ENCODE data around the gene LRMDA.

LRMDA gene

GRCh38 chr10:75645704-75646103 lies 214.3 kb downstream of the LRMDA start:
- no peak overlapping the region for H3K4me3 ChIP-seq (ENCODE audit: low read depth, low read length)
- peaks cover 7% of the 10 kb centered on the region; the same call in 1 of the 2 replicates for H3K27me3 ChIP-seq (ENCODE audit: insufficient read depth, low read length)
- no peaks in the 10 kb centered on the region for H3K36me3 ChIP-seq (ENCODE audit: insufficient read depth, low read length)
- no peaks in the 10 kb centered on the region for H3K79me2 ChIP-seq (ENCODE audit: control insufficient read depth, insufficient read depth, low read length, unreplicated experiment)
- H3K27ac ChIP-seq (ENCODE audit: low read depth, low read length), result no peak overlapping the region
- H3K4me1 ChIP-seq (ENCODE audit: control insufficient read depth, insufficient read depth, low read length, unreplicated experiment), result no peaks in the 10 kb centered on the region
- no peak overlapping the region for H2AFZ ChIP-seq (ENCODE audit: low read length, unreplicated experiment)

- H2AFZ ChIP-seq (ENCODE audit: low read length, unreplicated experiment), result no peak overlapping the region
Observed at GRCh38 chr10:75646218-75646915, 214.9 kb downstream of the LRMDA start.

GRCh38 chr10:75646916-75647315 lies 215.5 kb downstream of the LRMDA start:
- H3K79me2 ChIP-seq (ENCODE audit: control insufficient read depth, insufficient read depth, low read length, unreplicated experiment), result no peaks in the 10 kb centered on the region
- H2AFZ ChIP-seq (ENCODE audit: low read length, unreplicated experiment), result no peak overlapping the region
- peaks cover 7% of the 10 kb centered on the region; the same call in 1 of the 2 replicates for H3K27me3 ChIP-seq (ENCODE audit: insufficient read depth, low read length)
- H3K36me3 ChIP-seq (ENCODE audit: insufficient read depth, low read length), result no peaks in the 10 kb centered on the region
- H3K4me1 ChIP-seq (ENCODE audit: control insufficient read depth, insufficient read depth, low read length, unreplicated experiment), result no peaks in the 10 kb centered on the region
- no peak overlapping the region for H3K27ac ChIP-seq (ENCODE audit: low read depth, low read length)
- H3K4me3 ChIP-seq (ENCODE audit: low read depth, low read length), result no peak overlapping the region

More at GRCh38 chr10:75646218-75646915, 214.9 kb downstream of the LRMDA start:
- peaks cover 7% of the 10 kb centered on the region; the same call in 1 of the 2 replicates for H3K27me3 ChIP-seq (ENCODE audit: insufficient read depth, low read length)
- no peaks in the 10 kb centered on the region for H3K4me1 ChIP-seq (ENCODE audit: control insufficient read depth, insufficient read depth, low read length, unreplicated experiment)
- no peaks in the 10 kb centered on the region for H3K36me3 ChIP-seq (ENCODE audit: insufficient read depth, low read length)
- H3K4me3 ChIP-seq (ENCODE audit: low read depth, low read length), result no peak overlapping the region
- H3K79me2 ChIP-seq (ENCODE audit: control insufficient read depth, insufficient read depth, low read length, unreplicated experiment), result no peaks in the 10 kb centered on the region
- no peak overlapping the region for H3K27ac ChIP-seq (ENCODE audit: low read depth, low read length)

GRCh38 chr10:75647675-75648074 lies 216.3 kb downstream of the LRMDA start:
- Histone ChIP-seq H3K79me2 (ENCODE audit: control insufficient read depth, insufficient read depth, low read length, unreplicated experiment) (no peaks in the 10 kb centered on the region), H2AFZ (ENCODE audit: low read length, unreplicated experiment) (no peak overlapping the region), H3K27ac (ENCODE audit: low read depth, low read length) (no peak overlapping the region), H3K4me3 (ENCODE audit: low read depth, low read length) (no peak overlapping the region), H3K27me3 (ENCODE audit: insufficient read depth, low read length) (peaks cover under 1% of the 10 kb centered on the region; the same call in 1 of the 2 replicates), H3K36me3 (ENCODE audit: insufficient read depth, low read length) (no peaks in the 10 kb centered on the region), H3K4me1 (ENCODE audit: control insufficient read depth, insufficient read depth, low read length, unreplicated experiment) (no peaks in the 10 kb centered on the region)

- Histone ChIP-seq H3K27me3 (ENCODE audit: insufficient read depth, low read length) (no peaks in the 10 kb centered on the region), H3K4me3 (ENCODE audit: low read depth, low read length) (no peak overlapping the region), H2AFZ (ENCODE audit: low read length, unreplicated experiment) (no peak overlapping the region), H3K36me3 (ENCODE audit: insufficient read depth, low read length) (no peaks in the 10 kb centered on the region), H3K27ac (ENCODE audit: low read depth, low read length) (no peak overlapping the region), H3K79me2 (ENCODE audit: control insufficient read depth, insufficient read depth, low read length, unreplicated experiment) (no peaks in the 10 kb centered on the region), H3K4me1 (ENCODE audit: control insufficient read depth, insufficient read depth, low read length, unreplicated experiment) (no peaks in the 10 kb centered on the region)
Observed at GRCh38 chr10:75648351-75648750, 216.9 kb downstream of the LRMDA start.

GRCh38 chr10:75648854-75649253 lies 217.4 kb downstream of the LRMDA start:
- Histone ChIP-seq H3K79me2 (ENCODE audit: control insufficient read depth, insufficient read depth, low read length, unreplicated experiment) (no peaks in the 10 kb centered on the region), H3K27ac (ENCODE audit: low read depth, low read length) (no peak overlapping the region)

GRCh38 chr10:75649466-75649865 lies 218.0 kb downstream of the LRMDA start:
- Histone ChIP-seq H3K27me3 (ENCODE audit: insufficient read depth, low read length) (no peaks in the 10 kb centered on the region), H2AFZ (ENCODE audit: low read length, unreplicated experiment) (no peak overlapping the region), H3K4me1 (ENCODE audit: control insufficient read depth, insufficient read depth, low read length, unreplicated experiment) (peaks cover 9% of the 10 kb centered on the region), H3K79me2 (ENCODE audit: control insufficient read depth, insufficient read depth, low read length, unreplicated experiment) (no peaks in the 10 kb centered on the region), H3K36me3 (ENCODE audit: insufficient read depth, low read length) (no peaks in the 10 kb centered on the region), H3K4me3 (ENCODE audit: low read depth, low read length) (no peak overlapping the region), H3K27ac (ENCODE audit: low read depth, low read length) (no peak overlapping the region)

More at GRCh38 chr10:75648854-75649253, 217.4 kb downstream of the LRMDA start:
- Histone ChIP-seq H3K4me1 (ENCODE audit: control insufficient read depth, insufficient read depth, low read length, unreplicated experiment) (peaks cover 3% of the 10 kb centered on the region), H3K36me3 (ENCODE audit: insufficient read depth, low read length) (no peaks in the 10 kb centered on the region), H3K27me3 (ENCODE audit: insufficient read depth, low read length) (no peaks in the 10 kb centered on the region), H3K4me3 (ENCODE audit: low read depth, low read length) (no peak overlapping the region), H2AFZ (ENCODE audit: low read length, unreplicated experiment) (no peak overlapping the region)

- Histone ChIP-seq H2AFZ (ENCODE audit: low read length, unreplicated experiment) (no peak overlapping the region), H3K79me2 (ENCODE audit: control insufficient read depth, insufficient read depth, low read length, unreplicated experiment) (no peaks in the 10 kb centered on the region), H3K4me1 (ENCODE audit: control insufficient read depth, insufficient read depth, low read length, unreplicated experiment) (peaks cover 20% of the 10 kb centered on the region), H3K27ac (ENCODE audit: low read depth, low read length) (no peak overlapping the region), H3K4me3 (ENCODE audit: low read depth, low read length) (no peak overlapping the region), H3K36me3 (ENCODE audit: insufficient read depth, low read length) (no peaks in the 10 kb centered on the region), H3K27me3 (ENCODE audit: insufficient read depth, low read length) (no peaks in the 10 kb centered on the region)
Observed at GRCh38 chr10:75650648-75651047, 219.2 kb downstream of the LRMDA start.

GRCh38 chr10:75651417-75651816 lies 220.0 kb downstream of the LRMDA start:
- Histone ChIP-seq H3K27me3 (ENCODE audit: insufficient read depth, low read length) (no peaks in the 10 kb centered on the region), H3K27ac (ENCODE audit: low read depth, low read length) (no peak overlapping the region), H3K4me3 (ENCODE audit: low read depth, low read length) (no peak overlapping the region), H3K79me2 (ENCODE audit: control insufficient read depth, insufficient read depth, low read length, unreplicated experiment) (no peaks in the 10 kb centered on the region), H3K4me1 (ENCODE audit: control insufficient read depth, insufficient read depth, low read length, unreplicated experiment) (peaks cover 25% of the 10 kb centered on the region), H2AFZ (ENCODE audit: low read length, unreplicated experiment) (no peak overlapping the region), H3K36me3 (ENCODE audit: insufficient read depth, low read length) (no peaks in the 10 kb centered on the region)

- H3K4me3 ChIP-seq (ENCODE audit: low read depth, low read length), result no peak overlapping the region
- no peaks in the 10 kb centered on the region for H3K79me2 ChIP-seq (ENCODE audit: control insufficient read depth, insufficient read depth, low read length, unreplicated experiment)
- peaks cover 25% of the 10 kb centered on the region for H3K4me1 ChIP-seq (ENCODE audit: control insufficient read depth, insufficient read depth, low read length, unreplicated experiment)
- no peak overlapping the region for H3K27ac ChIP-seq (ENCODE audit: low read depth, low read length)
- no peak overlapping the region for H2AFZ ChIP-seq (ENCODE audit: low read length, unreplicated experiment)
- no peaks in the 10 kb centered on the region for H3K36me3 ChIP-seq (ENCODE audit: insufficient read depth, low read length)
- no peaks in the 10 kb centered on the region for H3K27me3 ChIP-seq (ENCODE audit: insufficient read depth, low read length)
Observed at GRCh38 chr10:75652146-75652740, 220.8 kb downstream of the LRMDA start.

- H2AFZ ChIP-seq (ENCODE audit: low read length, unreplicated experiment), result no peak overlapping the region
- H3K27ac ChIP-seq (ENCODE audit: low read depth, low read length), result no peak overlapping the region
- H3K36me3 ChIP-seq (ENCODE audit: insufficient read depth, low read length), result no peaks in the 10 kb centered on the region
- no peaks in the 10 kb centered on the region for H3K27me3 ChIP-seq (ENCODE audit: insufficient read depth, low read length)
- no peak overlapping the region for H3K4me3 ChIP-seq (ENCODE audit: low read depth, low read length)
- no peaks in the 10 kb centered on the region for H3K79me2 ChIP-seq (ENCODE audit: control insufficient read depth, insufficient read depth, low read length, unreplicated experiment)
- H3K4me1 ChIP-seq (ENCODE audit: control insufficient read depth, insufficient read depth, low read length, unreplicated experiment), result peaks cover 25% of the 10 kb centered on the region
Observed at GRCh38 chr10:75653761-75654160, 222.3 kb downstream of the LRMDA start.

Data from ACC112 (cell line).